ENCODE results near the gene PKMYT1.

The PKMYT1 gene

GRCh38 chr16:2992383-2993081, 12.3 kb upstream of the PKMYT1 start:
- no peak for DNase-seq

GRCh38 chr16:2991566-2992261, 11.5 kb upstream of the PKMYT1 start:
- DNase-seq: no peak

- no peak for DNase-seq
Observed at GRCh38 chr16:2990891-2991290, 10.6 kb upstream of the PKMYT1 start.

- no peak for DNase-seq
Observed at GRCh38 chr16:2988590-2989099, 8.4 kb upstream of the PKMYT1 start.

GRCh38 chr16:2987833-2988232, 7.6 kb upstream of the PKMYT1 start:
- DNase-seq: peak in 2 of 3 experiments; percentile 49 to 71

- DNase-seq: no peak
Observed at GRCh38 chr16:2987286-2987685, 7.0 kb upstream of the PKMYT1 start.

GRCh38 chr16:2986623-2987188, 6.5 kb upstream of the PKMYT1 start:
- no peak for DNase-seq

GRCh38 chr16:2985893-2986355, 5.7 kb upstream of the PKMYT1 start:
- DNase-seq: peak in 1 of 3 experiments; percentile 13

- no peak for DNase-seq
Observed at GRCh38 chr16:2985462-2985861, 5.2 kb upstream of the PKMYT1 start.

- DNase-seq: peak; percentile 77 to 95 (median 86)
Observed at GRCh38 chr16:2983706-2984136, 3.5 kb upstream of the PKMYT1 start.

GRCh38 chr16:2982402-2982801, 2.2 kb upstream of the PKMYT1 start:
- no peak for DNase-seq

GRCh38 chr16:2981899-2982250, 1.6 kb upstream of the PKMYT1 start:
- DNase-seq: no peak

- no peak for DNase-seq
Observed at GRCh38 chr16:2981177-2981898, 1.1 kb upstream of the PKMYT1 start.

- DNase-seq: peak in 2 of 3 experiments; percentile 37 to 57
Observed at GRCh38 chr16:2979669-2980226, 498 bp downstream of the PKMYT1 start.

GRCh38 chr16:2977440-2977839, 2.8 kb downstream of the PKMYT1 start:
- DNase-seq: peak in 1 of 3 experiments; percentile 29

- DNase-seq: no peak
Observed at GRCh38 chr16:2976673-2977072, 3.6 kb downstream of the PKMYT1 start.

GRCh38 chr16:2976201-2976600, 4.0 kb downstream of the PKMYT1 start:
- DNase-seq: no peak

- no peak for DNase-seq
Observed at GRCh38 chr16:2975161-2975795, 5.0 kb downstream of the PKMYT1 start.

- DNase-seq: no peak
Observed at GRCh38 chr16:2974319-2975056, 5.8 kb downstream of the PKMYT1 start.

GRCh38 chr16:2973605-2974318, 6.5 kb downstream of the PKMYT1 start:
- no peak for DNase-seq

GRCh38 chr16:2973093-2973492, 7.2 kb downstream of the PKMYT1 start:
- DNase-seq: no peak

Data from NCI-H1417 (cell line).